Loucy (cell line): ENCODE measurements around the gene SAMMSON.

Source experiments
- CTCF ChIP-seq: fragments of 200-600 bp; sonication (generic); conservative IDR thresholded peaks from 2 replicates; pipeline ENCODE4 v1.5.1; 2014; ENCODE audit warnings: mild to moderate bottlenecking, antibody characterized with exemption, low read length
- EZH2phosphoT487 ChIP-seq: fragments of 200-600 bp; IDR thresholded peaks from 2 replicates; pipeline ENCODE4 v1.6.1; 2018; ENCODE audit warnings: antibody characterized with exemption, mild to moderate bottlenecking, moderate library complexity, borderline replicate concordance

GRCh38 chr3:70108072-70108471 lies 108.5 kb downstream of the SAMMSON start:
- peak; percentile 63 for TF ChIP-seq CTCF
- no peak for TF ChIP-seq EZH2phosphoT487
